ENCODE data around the gene FBXL15. TPM values are rescaled to one million over a fixed set of nuclear protein-coding genes. Genes with fewer than 3 reads are reported as not detected.

The FBXL15 gene
- total and polyA plus RNA-seq, 9 of the 15 experiments (the other 6 are each of a cell fraction or from before 2014, with no cell fraction given) = 0.08 to 25.9 (median 3.5) TPM

GRCh38 chr10:102467971-102468438 is 47.4 kb downstream of the FBXL15 start:
- BruUV-seq (replicated peaks) = no TSS peak
- intact Hi-C loops (cut with micrococcal nuclease) = no loop called here
- Histone ChIP-seq H3K36me3 (ENCODE audit: control insufficient read depth, insufficient read depth, low read length) (no peaks in the 10 kb centered on the region), H3K4me1 (replicated peaks in 1 of 2; ENCODE audit: control insufficient read depth in 2 of 2, insufficient read depth in 2 of 2, low read length in 2 of 2) (peaks cover 12 to 21% of the 10 kb centered on the region in 2 experiments), H4K20me1 (replicated peaks; ENCODE audit: control insufficient read depth, insufficient read depth, low read length) (no peaks in the 10 kb centered on the region), H2AFZ (ENCODE audit: low read depth, low read length) (peak overlapping the region; percentile 85), H3K27ac (ENCODE audit: extremely low read depth, low read depth, low read length) (peak overlapping the region; percentile 13), H3K9me3 (replicated peaks; ENCODE audit: control insufficient read depth, insufficient read depth, low read depth, low read length) (no peaks in the 10 kb centered on the region), H3K4me3 (peak overlapping the region; percentile 29; the same call in 1 of the 2 replicates), H3K9me1 (ENCODE audit: control insufficient read depth, insufficient read depth, low read length) (no peaks in the 10 kb centered on the region), H3K79me2 (ENCODE audit: control insufficient read depth, insufficient read depth, low read length) (no peaks in the 10 kb centered on the region), H3K4me2 (ENCODE audit: insufficient read depth, low read length) (peak overlapping the region; percentile 67), H3K27me3 (ENCODE audit: control insufficient read depth in 2 of 2, insufficient read depth in 2 of 2, low read length in 2 of 2) (no peaks in the 10 kb centered on the region), H3K9ac (ENCODE audit: insufficient read depth in 1 of 2, low read depth in 2 of 2, low read length in 2 of 2) (peak overlapping the region; percentile 18 to 61; a peak in 2 of 4 replicates)
- WGBS (ENCODE audit: insufficient coverage, low coverage, missing lambda C conversion rate) = 0% methylated on average over 4 of the region's 6 CpGs
- ATAC-seq = peak; percentile 77
- peak; percentile 35 to 67 (median 44) for DNase-seq (ENCODE audit: extremely low read depth in 1 of 4, low spot score in 3 of 4)
- in situ Hi-C loops (cut with MboI) = no loop called here
- POLR2A ChIA-PET = interaction anchor here (0.6 to 1.6 kb wide), 4 partner anchors 11 to 1609 kb away, joined by 3 to 6 read pairs (median 4); no protein-coding TSS in a partner anchor
- CTCF ChIA-PET (ENCODE audit: low intra/inter-chr PET ratio) = no interaction called here
- FAIRE-seq = peak; percentile 78
- TF ChIP-seq GABPA (tag; conservative IDR thresholded peaks at IDR 0.05; ENCODE audit: low read depth) (peak; percentile 52), RBM15 (IDR thresholded peaks at IDR 0.05; ENCODE audit: insufficient read depth, low read length) (no peak), NFIC (IDR thresholded peaks at IDR 0.05) (0 out of 2 replicates have a peak, but pooled peaks have one; percentile 15), ZNF384 (IDR thresholded peaks at IDR 0.05; ENCODE audit: low read depth, low read length) (0 out of 2 replicates have a peak, but pooled peaks have one; percentile 16), RBM25 (IDR thresholded peaks at IDR 0.05; ENCODE audit: low read depth, low read length, severe bottlenecking) (no peak), FOXP4 (CRISPR knock-in tag; IDR thresholded peaks at IDR 0.05; ENCODE audit: borderline replicate concordance) (no peak), C11orf30 (IDR thresholded peaks at IDR 0.05; ENCODE audit: low read depth) (peak; percentile 6; the same call in 1 of the 2 replicates), EP400 (IDR thresholded peaks at IDR 0.05) (0 out of 2 replicates have a peak, but pooled peaks have one; percentile 16), TEAD2 (tag; IDR thresholded peaks at IDR 0.05) (no peak), ARHGAP35 (IDR thresholded peaks at IDR 0.05; ENCODE audit: partially characterized antibody) (no peak), DPF2 (IDR thresholded peaks at IDR 0.05) (peak; percentile 53; the same call in 1 of the 2 replicates), POLR2A (conservative IDR thresholded peaks at IDR 0.05) (no peak), NONO (IDR thresholded peaks at IDR 0.05; ENCODE audit: low read depth in 2 of 2, low read length in 1 of 2) (no peak), ELF1 (tag; IDR thresholded peaks at IDR 0.05) (0 out of 2 replicates have a peak, but pooled peaks have one; percentile 36), PATZ1 (CRISPR knock-in tag; IDR thresholded peaks at IDR 0.05; ENCODE audit: borderline replicate concordance) (no peak), TEAD4 (IDR thresholded peaks at IDR 0.05; ENCODE audit: low read length) (0 out of 2 replicates have a peak, but pooled peaks have one; percentile 12), TEAD4 (CRISPR knock-in tag; IDR thresholded peaks at IDR 0.05; ENCODE audit: borderline replicate concordance) (no peak), CBX5 (IDR thresholded peaks at IDR 0.05; ENCODE audit: borderline replicate concordance, low read depth) (no peak), SPI1 (IDR thresholded peaks at IDR 0.05; ENCODE audit: borderline replicate concordance, low read depth, low read length) (peak; percentile 88), ZFX (CRISPR knock-in tag; IDR thresholded peaks at IDR 0.05) (peak; percentile 1; the same call in 1 of the 2 replicates), MTA1 (IDR thresholded peaks at IDR 0.05; ENCODE audit: borderline replicate concordance) (peak; percentile 25; the same call in 1 of the 2 replicates)
